ENCODE measurements around the gene PKP4. TPM values are rescaled to one million over a fixed set of nuclear protein-coding genes. Genes with fewer than 3 reads are reported as not detected.

Gene PKP4
- polyA plus RNA-seq, 1 donor from 2014 or later = 24.2 TPM

GRCh38 chr2:158685646-158686045 lies 228.9 kb downstream of the PKP4 start:
- Histone ChIP-seq H3K79me2 (replicated peaks; ENCODE audit: insufficient read depth, low read length) (no peaks in the 10 kb centered on the region), H3K4me2 (ENCODE audit: low read length) (no peak overlapping the region), H3F3A (ENCODE audit: insufficient read depth, low read length, poor library complexity, severe bottlenecking) (no peaks in the 10 kb centered on the region), H3K9me2 (ENCODE audit: insufficient read depth, low read length) (no peaks in the 10 kb centered on the region), H3K36me3 (ENCODE audit: insufficient read depth, low read length) (no peaks in the 10 kb centered on the region), H3K4me3 (ENCODE audit: low read length) (no peak overlapping the region), H3K27ac (ENCODE audit: low read length) (no peak overlapping the region), H2AFZ (ENCODE audit: low read depth, low read length) (no peak overlapping the region), H3K27me3 (ENCODE audit: insufficient read depth, low read depth, low read length) (no peaks in the 10 kb centered on the region), H3K9me3 (ENCODE audit: low read length) (no peaks in the 10 kb centered on the region), H3K9ac (ENCODE audit: low read length) (no peak overlapping the region), H4K20me1 (ENCODE audit: insufficient read depth) (no peaks in the 10 kb centered on the region)
- TF ChIP-seq TAF1 (IDR thresholded peaks at IDR 0.05; ENCODE audit: low read depth) (no peak), EP300 (conservative IDR thresholded peaks at IDR 0.05; ENCODE audit: poor library complexity, severe bottlenecking) (no peak), CTCF (IDR thresholded peaks at IDR 0.05; ENCODE audit: poor library complexity, severe bottlenecking) (no peak), REST (IDR thresholded peaks at IDR 0.05; ENCODE audit: borderline replicate concordance) (no peak)

- H3K9me2 ChIP-seq (ENCODE audit: insufficient read depth, low read length) = no peaks in the 10 kb centered on the region
- H3F3A ChIP-seq (ENCODE audit: insufficient read depth, low read length, poor library complexity, severe bottlenecking) = no peaks in the 10 kb centered on the region
- H3K4me2 ChIP-seq (ENCODE audit: low read length) = no peak overlapping the region
- H3K27ac ChIP-seq (ENCODE audit: low read length) = no peak overlapping the region
- H4K20me1 ChIP-seq (ENCODE audit: insufficient read depth) = no peaks in the 10 kb centered on the region
- H3K9ac ChIP-seq (ENCODE audit: low read length) = no peak overlapping the region
- H3K79me2 ChIP-seq (replicated peaks; ENCODE audit: insufficient read depth, low read length) = no peaks in the 10 kb centered on the region
- no peak overlapping the region for H3K4me3 ChIP-seq (ENCODE audit: low read length)
- no peaks in the 10 kb centered on the region for H3K36me3 ChIP-seq (ENCODE audit: insufficient read depth, low read length)
- H2AFZ ChIP-seq (ENCODE audit: low read depth, low read length) = no peak overlapping the region
- no peaks in the 10 kb centered on the region for H3K27me3 ChIP-seq (ENCODE audit: insufficient read depth, low read depth, low read length)
- TF ChIP-seq TAF1 (IDR thresholded peaks at IDR 0.05; ENCODE audit: low read depth) (no peak), SMC3 (conservative IDR thresholded peaks at IDR 0.05; ENCODE audit: poor library complexity) (no peak)
- H3K9me3 ChIP-seq (ENCODE audit: low read length) = no peaks in the 10 kb centered on the region
These were observed 229.5 kb downstream of the PKP4 start for GRCh38 chr2:158686210-158686691.

- Histone ChIP-seq H3K4me2 (ENCODE audit: low read length) (no peak overlapping the region), H3K9me3 (ENCODE audit: low read length) (no peaks in the 10 kb centered on the region), H3K36me3 (ENCODE audit: insufficient read depth, low read length) (no peaks in the 10 kb centered on the region), H4K20me1 (ENCODE audit: insufficient read depth) (no peaks in the 10 kb centered on the region), H3K79me2 (replicated peaks; ENCODE audit: insufficient read depth, low read length) (no peaks in the 10 kb centered on the region), H3F3A (ENCODE audit: insufficient read depth, low read length, poor library complexity, severe bottlenecking) (no peaks in the 10 kb centered on the region), H3K27ac (ENCODE audit: low read length) (no peak overlapping the region), H3K9me2 (ENCODE audit: insufficient read depth, low read length) (no peaks in the 10 kb centered on the region), H3K9ac (ENCODE audit: low read length) (no peak overlapping the region), H3K4me3 (ENCODE audit: low read length) (no peak overlapping the region), H2AFZ (ENCODE audit: low read depth, low read length) (no peak overlapping the region), H3K27me3 (ENCODE audit: insufficient read depth, low read depth, low read length) (no peaks in the 10 kb centered on the region)
- TF ChIP-seq EP300 (conservative IDR thresholded peaks at IDR 0.05; ENCODE audit: poor library complexity, severe bottlenecking) = no peak
- TF ChIP-seq REST (IDR thresholded peaks at IDR 0.05; ENCODE audit: borderline replicate concordance) = no peak
- no peak for TF ChIP-seq TAF1 (IDR thresholded peaks at IDR 0.05; ENCODE audit: low read depth)
- no peak for TF ChIP-seq RAD21 (conservative IDR thresholded peaks at IDR 0.05)
- TF ChIP-seq POLR2AphosphoS5 (IDR thresholded peaks at IDR 0.05) = no peak
- no peak for TF ChIP-seq EZH2 (IDR thresholded peaks at IDR 0.05; ENCODE audit: borderline replicate concordance, insufficient read depth, low read length, poor library complexity, severe bottlenecking)
- TF ChIP-seq SMC3 (conservative IDR thresholded peaks at IDR 0.05; ENCODE audit: poor library complexity) = no peak
- TF ChIP-seq CTCF (IDR thresholded peaks at IDR 0.05; ENCODE audit: poor library complexity, severe bottlenecking) = no peak
- no peak for TF ChIP-seq MXI1 (conservative IDR thresholded peaks at IDR 0.05; ENCODE audit: poor library complexity, severe bottlenecking)
These were observed 230.6 kb downstream of the PKP4 start for GRCh38 chr2:158687315-158687714.
